ENCODE results near the gene BCKDK.
"Not testable (repeated sequence)": the region's sequence is repeated elsewhere in the genome, so short reads cannot be mapped to it uniquely, and the experiment has no call there.

Gene BCKDK

DNA sequence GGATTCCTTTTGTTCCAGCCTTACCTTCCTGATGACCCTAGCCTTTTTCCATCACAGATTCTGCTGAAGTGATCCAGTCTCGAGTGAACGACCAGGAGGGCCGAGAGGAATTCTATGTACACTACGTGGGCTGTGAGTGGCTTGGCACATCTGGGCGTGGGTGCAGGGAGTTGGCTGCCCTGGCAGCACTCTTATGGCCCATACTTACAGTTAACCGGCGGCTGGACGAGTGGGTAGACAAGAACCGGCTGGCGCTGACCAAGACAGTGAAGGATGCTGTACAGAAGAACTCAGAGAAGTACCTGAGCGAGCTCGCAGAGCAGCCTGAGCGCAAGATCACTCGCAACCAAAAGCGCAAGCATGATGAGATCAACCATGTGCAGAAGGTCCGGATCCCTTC is 11.9 kb downstream of the BCKDK start:
- DNase-seq (ENCODE audit: low spot score), result no peak

DNA sequence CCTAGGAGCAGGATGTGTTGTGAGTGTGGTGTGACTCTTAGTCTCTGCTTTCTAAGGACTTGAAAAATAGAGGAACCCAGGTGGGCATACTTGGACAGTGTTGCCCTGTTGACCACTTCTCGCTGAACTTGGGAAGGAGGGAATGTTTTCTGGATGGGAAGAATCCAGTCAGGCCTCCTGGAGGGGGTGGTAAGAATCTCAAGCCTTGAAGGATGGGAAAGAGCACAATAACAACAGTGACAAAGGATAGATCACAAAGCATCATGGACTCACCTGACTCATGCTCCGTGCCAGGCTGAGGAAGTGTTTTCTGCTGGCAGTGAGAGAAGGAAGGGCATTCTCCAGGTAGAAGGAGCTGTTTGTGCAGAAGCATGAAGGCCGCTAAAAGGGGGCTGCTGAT is 17.7 kb downstream of the BCKDK start:
- DNase-seq (ENCODE audit: low spot score), result no peak

DNA sequence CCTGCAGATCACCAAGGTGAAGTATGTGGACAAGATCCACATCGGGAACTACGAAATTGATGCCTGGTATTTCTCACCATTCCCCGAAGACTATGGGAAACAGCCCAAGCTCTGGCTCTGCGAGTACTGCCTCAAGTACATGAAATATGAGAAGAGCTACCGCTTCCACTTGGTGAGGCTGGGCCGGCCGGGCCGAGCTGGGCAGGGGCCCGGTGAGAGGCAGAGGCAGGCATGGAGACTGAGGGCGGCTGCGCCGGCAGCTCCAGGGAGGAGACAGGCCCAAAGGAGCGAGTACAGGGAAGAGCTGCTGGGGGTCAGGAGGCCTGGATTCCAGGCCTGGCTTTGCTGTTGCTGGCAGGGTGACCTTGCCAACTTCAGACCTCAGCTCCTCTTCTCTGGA is 19.0 kb downstream of the BCKDK start:
- DNase-seq (ENCODE audit: low spot score), result no peak

DNA sequence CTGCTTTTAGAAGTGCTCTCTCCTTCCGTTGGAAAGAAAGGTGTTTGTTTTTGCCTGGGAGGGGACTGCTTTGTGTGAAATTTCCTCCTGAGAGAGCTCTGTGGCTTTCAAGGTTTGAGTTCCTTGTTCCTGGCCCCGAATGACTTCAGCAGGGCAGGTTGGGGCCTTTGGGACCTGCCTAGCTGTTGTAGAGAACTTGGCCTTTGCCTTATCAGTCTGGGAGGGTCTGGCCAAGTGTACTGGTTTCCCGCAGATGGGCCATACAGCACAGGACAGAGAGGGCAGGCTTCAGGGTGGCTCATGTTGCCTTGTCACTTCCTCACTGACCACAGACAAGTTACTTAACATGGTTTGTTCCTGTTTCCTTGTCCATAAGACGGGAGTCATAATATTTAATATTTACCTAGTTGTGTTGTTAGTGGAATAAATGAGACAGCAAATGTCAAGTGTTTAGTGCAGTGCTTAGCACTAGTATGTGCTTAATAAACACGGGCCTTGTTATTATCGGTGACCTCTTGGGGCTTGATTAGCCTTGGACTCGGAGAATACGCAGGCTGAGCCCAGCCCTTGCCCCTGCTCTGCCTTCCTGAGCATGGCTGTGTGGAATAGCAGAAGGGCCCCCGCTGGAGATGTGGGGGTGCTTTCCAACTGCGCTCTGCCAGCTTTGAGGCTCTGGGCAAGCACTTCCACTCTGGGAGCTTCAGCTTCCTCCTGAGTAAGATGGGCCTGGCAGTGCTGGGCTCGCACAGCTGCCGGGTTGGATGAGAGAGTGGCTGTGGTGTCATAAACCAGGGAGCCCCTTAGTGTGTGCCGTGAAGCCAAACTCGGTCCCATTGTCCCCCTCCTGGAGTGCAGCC is 20.8 kb downstream of the BCKDK start:
- no peak for DNase-seq (ENCODE audit: low spot score)

DNA sequence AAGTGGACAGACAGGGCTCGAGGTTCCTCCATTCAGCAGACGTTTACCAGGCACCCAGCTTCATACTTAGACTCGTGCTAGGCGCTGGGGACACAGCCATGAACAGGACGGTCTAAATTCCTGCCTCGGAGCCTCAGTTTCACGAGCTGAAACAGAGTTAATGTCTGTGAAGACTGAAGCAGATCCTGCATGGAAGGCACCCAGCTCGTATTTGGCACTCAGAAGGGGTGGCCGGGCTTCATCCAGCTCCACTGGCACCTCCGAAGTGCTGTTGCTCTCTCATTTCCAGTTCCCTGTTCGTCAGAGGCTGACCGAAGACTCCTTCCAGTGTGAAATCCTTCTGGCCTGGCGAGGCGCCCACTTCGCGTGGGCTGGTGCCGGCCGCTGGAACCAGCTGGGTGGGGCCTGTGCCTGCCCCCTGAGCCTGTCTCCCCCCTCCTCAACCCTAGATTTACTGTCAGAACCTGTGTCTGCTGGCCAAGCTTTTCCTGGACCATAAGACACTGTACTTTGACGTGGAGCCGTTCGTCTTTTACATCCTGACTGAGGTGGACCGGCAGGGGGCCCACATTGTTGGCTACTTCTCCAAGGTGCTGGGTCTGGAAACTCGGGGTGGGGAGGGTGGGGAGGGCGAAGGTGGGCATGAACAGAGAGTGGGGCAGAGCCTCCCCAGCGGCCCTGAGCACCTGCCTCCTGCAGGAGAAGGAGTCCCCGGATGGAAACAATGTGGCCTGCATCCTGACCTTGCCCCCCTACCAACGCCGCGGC is 21.6 kb downstream of the BCKDK start:
- DNase-seq (ENCODE audit: low spot score), result no peak

DNA sequence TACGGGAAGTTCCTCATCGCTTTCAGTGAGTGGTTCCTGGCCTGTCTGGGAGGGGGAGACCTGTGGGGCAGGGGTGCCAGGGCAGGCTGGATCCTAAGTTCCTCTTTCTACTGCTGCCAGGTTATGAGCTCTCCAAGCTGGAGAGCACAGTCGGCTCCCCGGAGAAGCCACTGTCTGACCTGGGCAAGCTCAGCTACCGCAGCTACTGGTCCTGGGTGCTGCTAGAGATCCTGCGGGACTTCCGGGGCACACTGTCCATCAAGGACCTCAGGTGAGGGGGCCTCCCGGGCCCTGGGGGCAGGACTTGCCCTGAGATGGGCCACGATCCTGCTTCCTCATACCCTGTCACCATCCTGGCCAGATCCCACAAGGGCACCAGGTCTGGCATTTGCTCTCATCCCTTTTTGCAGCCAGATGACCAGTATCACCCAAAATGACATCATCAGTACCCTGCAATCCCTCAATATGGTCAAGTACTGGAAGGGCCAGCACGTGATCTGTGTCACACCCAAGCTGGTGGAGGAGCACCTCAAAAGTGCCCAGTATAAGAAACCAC is 22.2 kb downstream of the BCKDK start:
- DNase-seq (ENCODE audit: low spot score), result no peak

DNA sequence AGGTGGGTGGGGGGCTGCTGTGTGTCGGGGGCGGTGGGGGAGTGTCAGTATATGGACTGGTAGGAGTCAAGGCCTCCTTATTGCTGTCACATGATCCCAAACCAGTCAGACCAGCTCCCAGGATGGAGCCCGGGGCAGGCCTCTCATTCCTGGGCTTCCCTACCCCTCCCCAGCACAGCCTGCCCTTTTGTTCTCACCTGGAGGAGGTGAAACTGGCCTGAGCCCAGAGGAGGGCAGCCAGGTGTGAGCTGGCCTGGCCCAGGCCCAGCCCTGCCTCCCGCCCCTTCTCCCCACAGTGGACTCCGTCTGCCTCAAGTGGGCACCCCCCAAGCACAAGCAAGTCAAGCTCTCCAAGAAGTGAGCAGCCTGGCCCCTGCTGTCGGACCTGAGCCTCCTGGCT is 22.7 kb downstream of the BCKDK start:
- no peak for DNase-seq (ENCODE audit: low spot score)

DNA sequence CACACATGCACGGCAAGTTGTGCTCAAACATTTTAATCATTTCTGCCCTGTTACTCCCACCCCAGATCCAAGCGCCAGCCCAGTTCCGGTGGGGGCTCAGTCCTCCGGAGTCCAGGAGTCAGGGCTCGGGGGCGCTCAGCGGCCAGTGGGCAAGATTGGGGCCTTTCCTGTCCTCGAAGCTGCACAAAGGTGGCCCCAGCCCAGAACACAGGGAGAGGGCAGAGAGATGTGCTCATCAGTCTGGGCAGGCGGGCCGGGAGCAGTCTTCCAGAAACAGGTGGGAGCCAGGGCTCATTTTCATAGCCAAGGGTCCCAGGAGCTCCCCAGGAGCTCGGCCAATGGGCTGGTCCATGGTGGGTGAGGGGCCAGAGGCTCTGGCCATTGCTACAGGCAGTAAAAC is 23.2 kb downstream of the BCKDK start:
- DNase-seq (ENCODE audit: low spot score), result no peak

DNA sequence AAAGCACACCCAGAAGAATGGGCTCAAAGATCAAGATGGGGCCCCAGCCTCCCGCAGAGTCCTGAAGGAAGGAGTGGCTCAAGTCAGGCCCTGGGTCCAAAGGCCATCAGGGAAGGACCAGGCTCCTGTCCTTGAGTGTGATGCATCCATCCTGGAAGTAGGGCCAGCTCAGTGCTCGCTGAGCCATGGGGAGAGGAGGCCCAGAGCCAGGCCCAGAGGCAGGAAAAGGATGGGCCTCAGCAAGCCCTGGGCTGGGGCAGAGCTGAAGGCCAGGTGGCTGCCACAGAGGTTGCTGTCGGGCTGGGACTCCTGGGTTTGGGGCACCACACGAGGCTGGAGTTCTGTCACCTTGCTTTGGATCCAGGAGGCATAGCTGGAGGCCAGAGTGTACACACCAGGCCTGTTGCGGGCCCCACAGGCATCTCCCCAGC is 23.7 kb downstream of the BCKDK start:
- DNase-seq (ENCODE audit: low spot score), result no peak

DNA sequence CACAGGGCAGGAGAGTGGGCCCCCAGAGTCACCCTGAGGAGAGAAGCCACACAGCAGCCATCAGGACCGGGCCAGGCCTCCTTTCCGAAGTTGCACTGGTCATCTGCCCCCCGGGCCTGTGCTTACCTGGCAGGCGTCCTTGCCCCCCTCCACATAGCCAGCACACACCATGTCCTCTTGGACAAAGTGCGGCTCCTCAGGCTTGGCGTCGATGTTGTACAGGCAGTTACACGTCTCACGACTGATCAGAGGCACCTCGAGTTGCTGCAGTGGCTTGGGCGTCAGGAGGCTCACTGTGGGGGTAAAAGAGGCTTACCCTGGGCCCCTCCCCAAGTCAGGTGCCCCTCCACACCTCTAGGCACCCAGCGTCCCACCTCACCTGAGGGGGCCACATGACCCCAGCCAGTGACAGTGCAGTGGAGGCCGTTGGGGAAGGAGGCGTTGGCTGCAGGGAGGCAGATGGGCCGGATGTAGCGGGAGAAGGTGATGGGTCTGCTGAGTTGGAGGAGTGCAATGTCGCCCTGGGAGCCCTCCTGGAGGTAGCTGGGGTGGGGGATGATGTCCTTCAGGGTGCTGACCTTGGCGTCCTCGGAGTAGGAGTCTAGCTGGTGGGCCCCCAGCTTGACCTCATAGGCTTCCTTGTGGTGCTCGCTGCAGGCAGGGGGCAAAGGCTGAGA is 24.3 kb downstream of the BCKDK start:
- no peak for DNase-seq (ENCODE audit: low spot score)

DNA sequence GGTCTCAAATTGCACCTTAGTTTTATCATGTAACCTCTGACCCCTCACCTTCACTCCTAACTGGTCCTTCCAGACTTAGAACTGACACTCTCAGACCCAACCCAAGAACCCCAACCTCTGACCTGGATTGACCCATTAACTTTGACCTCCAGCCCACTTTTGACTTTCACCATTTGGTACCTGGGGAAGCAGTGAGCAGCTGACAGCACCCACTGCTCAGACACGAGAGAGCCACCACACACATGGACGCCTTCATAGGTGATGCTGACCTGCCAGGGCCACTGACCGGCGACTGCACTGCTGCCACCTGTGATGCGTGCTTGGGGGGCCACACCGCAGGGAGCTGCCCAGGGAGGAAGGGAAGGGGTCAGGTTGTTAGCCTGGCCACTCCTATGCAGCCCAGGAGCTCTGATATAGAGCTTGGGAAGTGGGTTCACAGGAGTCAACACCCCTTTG is 24.9 kb downstream of the BCKDK start:
- no peak for DNase-seq (ENCODE audit: low spot score)

DNA sequence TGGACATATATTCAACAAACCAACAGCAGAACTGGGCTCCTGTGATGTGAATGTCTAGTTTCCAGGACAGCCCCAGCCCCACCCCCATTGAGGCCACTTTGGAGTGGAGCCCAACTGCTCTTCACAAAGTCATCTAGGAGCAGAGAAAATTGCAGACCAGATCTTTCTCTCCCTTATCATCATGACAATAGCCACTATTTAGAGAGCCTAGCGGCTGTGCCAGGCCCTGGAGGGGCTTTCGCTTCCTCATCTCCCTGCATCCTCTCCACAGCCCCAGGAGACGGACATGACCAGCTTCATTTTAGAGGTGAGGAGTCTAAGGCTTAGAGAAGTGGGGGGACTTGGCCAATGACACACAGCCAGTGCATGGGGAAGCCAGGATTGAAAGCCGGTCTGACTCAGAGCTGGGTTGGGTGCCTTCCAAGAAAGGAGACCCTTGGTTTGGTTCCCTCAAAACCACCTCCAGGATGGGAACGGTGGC is 25.9 kb downstream of the BCKDK start:
- DNase-seq (ENCODE audit: low spot score), result no peak

DNA sequence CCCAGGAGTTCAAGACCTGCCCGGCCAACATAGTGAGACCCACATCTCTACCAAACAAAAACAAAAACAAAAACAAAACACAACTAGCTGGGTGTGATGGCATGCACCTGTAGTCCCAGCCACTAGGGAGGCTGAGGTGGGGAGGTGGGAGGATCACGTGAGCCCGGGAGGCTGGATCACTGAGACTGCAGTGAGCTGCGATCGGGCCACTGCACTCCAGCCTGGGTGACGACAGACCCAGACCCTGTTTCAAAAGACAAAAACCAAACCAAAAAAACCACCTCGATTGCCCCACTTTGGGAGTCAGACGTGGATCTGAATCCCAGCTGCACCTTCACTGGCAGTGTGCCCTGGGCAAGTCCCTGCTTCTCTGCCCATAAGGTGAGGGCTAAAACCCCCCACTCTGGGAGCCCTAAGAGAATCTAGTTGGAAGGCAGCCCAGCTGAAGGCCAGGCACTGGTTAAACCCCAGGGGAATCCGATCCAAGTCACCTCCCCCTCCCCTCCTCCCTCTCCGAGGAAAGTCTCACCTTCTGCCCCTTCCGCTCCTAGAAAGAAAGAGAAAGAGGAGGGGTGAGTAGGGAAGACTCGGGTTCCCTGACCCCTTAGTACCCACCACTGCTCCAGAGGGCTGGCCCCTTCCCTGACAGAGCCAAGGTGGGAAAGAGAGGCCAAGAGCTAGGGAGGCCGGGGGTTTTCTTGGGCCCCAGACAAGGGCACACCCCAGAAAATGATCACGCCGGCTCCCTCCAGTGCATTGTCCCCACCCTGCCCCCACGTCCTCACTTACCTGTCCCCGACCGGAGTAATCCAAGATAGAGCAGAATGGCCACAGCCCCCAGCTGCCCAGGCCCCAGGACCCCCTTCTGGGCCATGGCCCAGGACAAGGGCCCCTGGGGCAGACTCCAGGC is 26.7 kb downstream of the BCKDK start:
- DNase-seq (ENCODE audit: low spot score), result no peak

DNA sequence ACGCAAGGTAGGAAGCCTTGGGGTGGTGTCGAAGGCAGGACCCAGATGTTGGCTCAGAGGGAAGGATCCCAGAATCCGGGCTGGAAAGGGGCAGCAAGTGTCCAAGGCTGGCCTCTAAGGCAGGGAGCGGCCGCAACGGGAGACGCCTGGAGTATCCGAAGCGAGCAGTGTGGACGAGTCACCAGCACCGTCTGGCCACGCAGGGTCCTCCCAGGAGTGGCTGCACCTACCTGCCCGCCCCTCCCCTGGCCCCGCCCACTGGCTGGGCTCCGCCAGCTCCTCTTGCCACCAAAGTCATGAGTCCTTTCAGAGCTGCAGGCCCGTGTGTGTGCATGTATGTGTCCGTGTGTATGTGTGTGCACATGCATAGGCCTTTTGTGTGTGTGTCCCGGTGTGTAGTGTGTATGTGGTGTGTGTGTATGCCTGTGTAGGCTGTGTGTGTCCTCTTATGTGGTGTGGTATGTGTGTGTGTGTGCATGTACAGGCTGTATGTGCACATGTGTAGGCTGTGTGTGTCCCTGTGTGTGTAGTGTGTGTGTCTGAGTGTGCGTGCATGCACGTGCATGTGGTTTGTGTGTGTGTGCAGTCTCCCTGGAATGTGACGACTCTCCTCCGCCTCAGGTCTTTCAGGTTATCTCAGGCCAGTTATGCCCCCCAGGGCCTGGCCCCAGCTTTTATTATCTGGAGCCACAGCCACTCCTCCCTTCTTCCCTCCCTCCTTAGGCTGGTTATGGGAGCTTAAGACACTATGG is 27.5 kb downstream of the BCKDK start, which contains the start of gene PRSS8:
Gene PRSS8 (minus strand): TSS at position 193 of the 752 bp plus-strand sequence. CDS start 229 bp downstream, outside the sequence.
- no peak for DNase-seq (ENCODE audit: low spot score)

DNA sequence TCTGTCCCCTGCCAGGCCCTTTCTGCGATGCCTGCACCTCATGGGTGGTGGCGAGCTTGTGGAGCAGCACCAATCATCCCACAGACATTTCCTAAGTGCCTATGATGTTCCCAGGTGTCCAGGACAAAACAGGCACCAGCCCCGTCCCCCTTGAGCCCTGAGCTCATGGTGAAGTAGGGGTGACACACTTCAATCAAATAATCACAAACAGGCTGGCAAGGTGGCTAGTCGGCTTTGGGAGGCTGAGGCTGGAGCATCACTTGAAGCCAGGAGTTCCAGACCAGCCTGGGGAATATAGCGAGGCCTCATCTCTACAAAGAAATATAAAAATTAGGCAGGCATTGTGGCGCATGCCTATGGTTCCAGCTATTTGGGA is 28.1 kb downstream of the BCKDK start:
- no peak for DNase-seq (ENCODE audit: low spot score)

DNA sequence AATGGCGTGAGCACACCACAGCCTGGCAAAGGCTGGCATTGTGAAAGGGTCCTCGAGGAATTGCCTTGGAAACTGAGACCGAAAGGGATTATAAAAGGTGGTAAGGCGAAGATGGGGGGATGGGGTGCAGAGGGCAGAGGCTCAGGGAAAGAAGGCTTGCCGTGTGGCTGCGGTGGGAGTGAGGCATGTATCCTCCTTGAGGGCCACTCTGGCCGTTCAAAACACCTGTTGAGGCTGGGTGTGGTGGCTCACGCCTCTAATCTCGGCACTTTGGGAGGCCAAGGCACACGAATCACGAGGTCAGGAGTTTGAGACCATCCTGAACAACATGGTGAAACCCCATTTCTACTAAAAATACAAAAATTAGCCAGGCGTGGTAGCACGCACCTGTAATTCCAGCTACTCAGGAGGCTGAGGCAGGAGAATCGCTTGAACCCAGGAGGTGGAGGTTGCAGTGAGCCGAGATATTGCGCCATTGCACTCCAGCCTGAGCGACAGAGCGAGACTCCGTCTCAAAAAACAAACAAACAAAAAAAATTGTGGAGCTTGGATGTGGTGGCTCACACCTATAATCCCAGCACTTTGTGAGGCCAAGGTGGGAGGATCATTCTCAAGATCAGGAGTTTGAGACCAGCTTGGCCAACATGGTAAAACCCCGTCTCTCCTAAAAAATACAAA is 28.8 kb downstream of the BCKDK start:
- DNase-seq (ENCODE audit: low spot score), result not testable (repeated sequence)

DNA sequence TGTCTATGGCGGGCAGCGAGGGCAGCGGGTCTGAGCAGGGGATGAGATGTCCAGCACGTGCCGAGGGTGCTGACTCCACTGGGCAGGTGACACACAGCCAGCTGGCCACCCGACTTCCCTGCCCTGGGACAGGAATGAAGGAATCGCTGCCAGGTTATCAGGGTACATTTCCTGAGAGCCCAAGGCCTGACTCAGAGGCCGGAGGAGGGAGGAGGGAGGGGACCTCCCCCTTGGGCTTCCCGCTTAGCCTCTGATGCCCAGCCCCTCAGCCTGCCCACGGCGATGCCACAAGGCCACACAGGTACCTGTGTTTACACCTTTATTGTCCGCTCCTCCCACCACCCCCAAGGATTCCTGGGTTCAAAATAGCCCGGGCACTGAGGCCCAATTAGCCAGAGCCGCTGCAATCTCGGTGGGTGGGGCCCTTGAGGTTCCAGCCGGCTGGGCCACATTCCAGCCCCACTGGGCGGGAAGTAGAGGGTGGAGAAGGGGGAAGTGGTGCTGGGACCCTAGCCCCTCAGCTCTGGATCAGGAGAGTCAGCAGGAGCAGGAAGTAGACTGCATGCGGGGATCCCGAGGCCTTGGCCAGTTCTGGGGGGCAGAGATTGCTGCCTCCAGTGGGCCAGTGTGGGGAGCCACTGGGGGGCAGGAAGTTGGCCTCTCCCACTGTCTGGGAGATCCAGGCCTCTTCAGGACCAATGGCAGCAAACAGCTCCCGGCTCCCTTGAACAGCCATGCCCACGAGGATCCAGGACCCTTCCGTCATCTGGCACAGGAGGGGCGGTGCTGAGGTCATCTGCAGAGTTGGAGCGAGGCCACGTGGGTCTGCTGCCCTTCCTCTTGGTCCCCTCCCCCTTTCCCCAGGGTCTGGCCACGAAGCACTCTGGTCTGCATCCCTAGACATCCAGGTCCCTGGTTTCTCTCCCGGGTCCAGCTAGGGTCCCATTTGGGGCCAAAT is 30.7 kb downstream of the BCKDK start:
- peak; percentile 66 for DNase-seq (ENCODE audit: low spot score)

DNA sequence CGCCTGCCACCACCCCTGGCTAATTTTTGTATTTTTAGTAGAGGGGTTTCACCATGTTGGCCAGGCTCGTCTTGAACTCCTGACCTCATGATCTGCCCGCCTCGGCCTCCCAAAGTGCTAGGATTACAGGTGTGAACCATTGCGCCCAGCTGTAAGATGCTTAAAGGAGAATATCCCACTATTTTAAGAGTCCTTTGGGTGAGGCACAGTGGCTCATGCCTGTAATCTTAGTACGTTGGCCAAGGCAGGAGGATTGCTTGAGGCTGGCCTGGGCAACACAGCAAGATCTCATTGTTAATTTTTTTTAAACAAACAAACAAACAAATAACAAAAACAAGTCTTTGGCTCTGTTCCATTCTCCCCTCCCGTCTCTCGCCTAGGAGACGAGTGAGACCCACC is 32.9 kb downstream of the BCKDK start:
- DNase-seq (ENCODE audit: low spot score), result not testable (repeated sequence)

Data from SW480 (cell line).